ENCODE data around the gene KRT15.

Gene KRT15

GRCh38 chr17:41518789-41519449 lies at the start of gene KRT15:
Gene KRT15, minus strand, starts transcription at chr17:41518890. Its CDS starts 63 bp downstream, at chr17:41518827.
- no peaks in the 10 kb centered on the region for H3K9me3 Mint-ChIP-seq
- TF ChIP-seq, protein P1, sequence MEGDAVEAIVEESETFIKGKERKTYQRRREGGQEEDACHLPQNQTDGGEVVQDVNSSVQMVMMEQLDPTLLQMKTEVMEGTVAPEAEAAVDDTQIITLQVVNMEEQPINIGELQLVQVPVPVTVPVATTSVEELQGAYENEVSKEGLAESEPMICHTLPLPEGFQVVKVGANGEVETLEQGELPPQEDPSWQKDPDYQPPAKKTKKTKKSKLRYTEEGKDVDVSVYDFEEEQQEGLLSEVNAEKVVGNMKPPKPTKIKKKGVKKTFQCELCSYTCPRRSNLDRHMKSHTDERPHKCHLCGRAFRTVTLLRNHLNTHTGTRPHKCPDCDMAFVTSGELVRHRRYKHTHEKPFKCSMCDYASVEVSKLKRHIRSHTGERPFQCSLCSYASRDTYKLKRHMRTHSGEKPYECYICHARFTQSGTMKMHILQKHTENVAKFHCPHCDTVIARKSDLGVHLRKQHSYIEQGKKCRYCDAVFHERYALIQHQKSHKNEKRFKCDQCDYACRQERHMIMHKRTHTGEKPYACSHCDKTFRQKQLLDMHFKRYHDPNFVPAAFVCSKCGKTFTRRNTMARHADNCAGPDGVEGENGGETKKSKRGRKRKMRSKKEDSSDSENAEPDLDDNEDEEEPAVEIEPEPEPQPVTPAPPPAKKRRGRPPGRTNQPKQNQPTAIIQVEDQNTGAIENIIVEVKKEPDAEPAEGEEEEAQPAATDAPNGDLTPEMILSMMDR (IDR thresholded peaks at IDR 0.05; ENCODE audit: unreplicated experiment in 3 of 3), result no peak
- peaks cover 22% of the 10 kb centered on the region for H3K4me1 Mint-ChIP-seq
- H3K36me3 Mint-ChIP-seq (ENCODE audit: low read depth), result peaks cover 7% of the 10 kb centered on the region
- no peak within 1 kb of the TSS for H3K27ac Mint-ChIP-seq
- no peak within 1 kb of the TSS for H3K4me3 Mint-ChIP-seq
- peaks cover 40% of the 10 kb centered on the region for H3K27me3 Mint-ChIP-seq (ENCODE audit: low read depth)

DNA sequence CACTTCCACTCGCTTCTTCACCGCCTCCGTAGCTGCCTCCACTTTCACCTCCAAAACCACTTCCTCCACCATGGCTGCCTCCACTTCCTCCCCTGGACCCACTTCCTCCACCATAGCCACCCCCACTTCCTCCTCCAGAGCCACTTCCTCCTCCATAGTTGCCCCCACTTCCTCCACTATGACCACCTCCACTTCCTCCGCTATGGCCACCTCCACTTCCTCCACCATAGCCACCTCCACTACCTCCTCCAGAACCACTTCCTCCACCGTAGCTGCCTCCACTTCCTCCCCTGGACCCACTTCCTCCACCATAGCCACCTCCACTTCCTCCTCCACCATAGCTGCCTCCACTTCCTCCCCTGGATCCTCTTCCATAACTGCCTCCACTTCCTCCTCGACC lies 48.6 kb upstream of the KRT15 start:
- Mint-ChIP-seq H3K4me1 (peaks cover 10% of the 10 kb centered on the region), H3K36me3 (ENCODE audit: low read depth) (no peaks in the 10 kb centered on the region), H3K9me3 (no peaks in the 10 kb centered on the region), H3K4me3 (no peak overlapping the region), H3K27ac (no peak overlapping the region), H3K27me3 (ENCODE audit: low read depth) (peaks cover 48% of the 10 kb centered on the region)
- TF ChIP-seq, protein P1 (IDR thresholded peaks at IDR 0.05; ENCODE audit: unreplicated experiment in 3 of 3), result no peak

- Mint-ChIP-seq H3K4me1 (peaks cover 10% of the 10 kb centered on the region), H3K36me3 (ENCODE audit: low read depth) (no peaks in the 10 kb centered on the region), H3K27ac (no peak overlapping the region), H3K4me3 (no peak overlapping the region), H3K9me3 (no peaks in the 10 kb centered on the region), H3K27me3 (ENCODE audit: low read depth) (peaks cover 45% of the 10 kb centered on the region)
- TF ChIP-seq, protein P1 (IDR thresholded peaks at IDR 0.05; ENCODE audit: unreplicated experiment in 3 of 3), result no peak
Observed at GRCh38 chr17:41565338-41565737, 46.6 kb upstream of the KRT15 start.

DNA sequence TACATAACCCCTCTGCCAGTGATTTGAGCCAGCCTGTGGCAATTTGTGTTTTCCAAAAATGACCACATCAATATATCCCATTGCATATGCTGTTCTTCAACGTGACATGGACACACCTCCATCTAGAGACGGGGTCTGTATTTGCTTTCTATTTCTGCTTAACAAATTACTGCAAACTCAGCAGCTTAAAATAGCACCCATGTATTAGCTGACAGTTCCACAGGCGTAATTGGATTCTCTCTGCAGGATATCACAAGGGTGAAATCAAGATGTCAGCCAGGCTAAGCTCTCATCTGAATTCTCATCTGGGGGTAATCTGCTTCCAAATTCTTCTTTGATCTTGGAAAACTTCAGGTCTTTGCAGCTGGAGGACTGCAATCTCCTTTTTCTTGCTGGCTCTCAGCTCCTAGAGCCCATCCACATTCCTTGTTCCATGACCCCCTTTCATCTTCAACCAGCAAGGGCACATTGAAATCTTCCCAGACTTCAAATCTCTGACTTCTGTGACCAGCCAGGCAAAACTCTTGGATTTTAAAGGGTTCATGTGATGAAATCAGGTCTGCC lies 45.0 kb upstream of the KRT15 start:
- no peak overlapping the region for H3K4me3 Mint-ChIP-seq
- peaks cover 10% of the 10 kb centered on the region for H3K4me1 Mint-ChIP-seq
- TF ChIP-seq, protein P1 (IDR thresholded peaks at IDR 0.05; ENCODE audit: unreplicated experiment in 3 of 3), result no peak
- no peak overlapping the region for H3K27ac Mint-ChIP-seq
- no peaks in the 10 kb centered on the region for H3K9me3 Mint-ChIP-seq
- H3K27me3 Mint-ChIP-seq (ENCODE audit: low read depth), result peaks cover 38% of the 10 kb centered on the region
- no peaks in the 10 kb centered on the region for H3K36me3 Mint-ChIP-seq (ENCODE audit: low read depth)

DNA sequence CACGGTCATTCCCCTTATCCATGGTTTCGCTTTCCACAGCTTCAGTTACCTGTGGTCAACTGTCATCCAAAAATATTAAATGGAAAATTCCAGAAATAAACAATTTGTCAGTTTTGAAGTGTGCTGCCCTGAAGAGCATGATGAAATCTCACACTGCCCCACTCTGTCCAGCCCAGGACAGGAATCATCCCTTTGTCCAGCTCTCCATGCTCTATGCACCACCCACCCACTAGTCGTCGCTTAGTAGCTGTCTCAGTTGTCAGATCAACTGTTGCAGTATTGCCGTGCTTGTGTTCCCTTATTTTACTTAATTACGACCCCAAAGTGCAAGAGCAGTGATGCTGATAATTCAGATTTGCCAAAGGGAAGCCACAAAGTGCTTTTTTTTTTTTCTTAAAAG lies 42.9 kb upstream of the KRT15 start:
- TF ChIP-seq, protein P1 (IDR thresholded peaks at IDR 0.05; ENCODE audit: unreplicated experiment in 3 of 3), result no peak
- no peak overlapping the region for H3K4me3 Mint-ChIP-seq
- no peak overlapping the region for H3K27ac Mint-ChIP-seq
- H3K27me3 Mint-ChIP-seq (ENCODE audit: low read depth), result peaks cover 36% of the 10 kb centered on the region
- H3K9me3 Mint-ChIP-seq, result no peaks in the 10 kb centered on the region
- H3K4me1 Mint-ChIP-seq, result peaks cover 10% of the 10 kb centered on the region
- H3K36me3 Mint-ChIP-seq (ENCODE audit: low read depth), result no peaks in the 10 kb centered on the region

DNA sequence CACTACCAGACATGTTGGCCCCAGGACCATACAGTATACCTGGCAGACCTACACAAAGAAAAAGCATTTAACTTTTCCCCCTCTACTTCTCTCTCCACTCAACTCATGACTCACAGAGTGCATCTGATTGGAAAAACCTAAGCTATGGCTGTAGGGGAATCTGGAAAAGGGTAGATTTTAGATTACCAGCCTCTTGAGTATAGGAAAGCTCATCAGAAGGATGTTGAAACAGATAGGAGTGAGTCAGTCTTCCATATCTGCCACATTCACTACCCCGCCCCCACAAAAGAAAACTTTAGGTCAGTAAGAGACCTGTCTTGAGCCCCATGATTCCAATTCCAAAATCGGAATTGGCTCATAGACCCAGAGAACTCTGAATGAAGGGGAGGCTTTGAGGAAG lies 40.9 kb upstream of the KRT15 start:
- Mint-ChIP-seq H3K27me3 (ENCODE audit: low read depth) (peaks cover 34% of the 10 kb centered on the region), H3K4me1 (peaks cover 10% of the 10 kb centered on the region), H3K4me3 (no peak overlapping the region), H3K27ac (no peak overlapping the region), H3K36me3 (ENCODE audit: low read depth) (no peaks in the 10 kb centered on the region), H3K9me3 (no peaks in the 10 kb centered on the region)
- TF ChIP-seq, protein P1 (IDR thresholded peaks at IDR 0.05; ENCODE audit: unreplicated experiment in 3 of 3), result no peak
